HEK293 (cell line): ENCODE data around the gene KCTD17.
A peak's percentile ranks its signal among the peaks of the same experiment; 100 is the strongest.

ENCODE experiments used
- AEBP2 ChIP-seq: fragments of 450-650 bp; formaldehyde crosslinking; IDR thresholded peaks from 2 replicates; pipeline ENCODE4 v1.5.1; 2016; ENCODE audit warnings: missing biosample characterization, missing genetic modification characterization, borderline replicate concordance
- CTCF ChIP-seq: fragments of 450-650 bp; formaldehyde crosslinking; IDR thresholded peaks from 2 replicates; pipeline ENCODE4 v1.5.1; 2016; ENCODE audit warnings: missing biosample characterization, missing genetic modification characterization
- SP2 ChIP-seq: fragments of 450-650 bp; formaldehyde crosslinking; IDR thresholded peaks from 2 replicates; pipeline ENCODE4 v1.5.1; 2016; ENCODE audit warnings: missing biosample characterization, missing genetic modification characterization
- ZNF624 ChIP-seq: fragments of 450-650 bp; formaldehyde crosslinking; IDR thresholded peaks from 2 replicates; pipeline ENCODE4 v1.5.1; 2017; ENCODE audit warnings: missing biosample characterization, missing genetic modification characterization

- peak; percentile 53 for TF ChIP-seq SP2
- no peak for TF ChIP-seq AEBP2 (tag by site-specific recombination)
- TF ChIP-seq CTCF, result no peak
- TF ChIP-seq ZNF624, result no peak
Observed at GRCh38 chr22:37018815-37019308, 32.7 kb upstream of the KCTD17 start.
